NT2/D1 (cell line): Measurements from ENCODE around the gene CRYBB2.

Experiments used
- YY1 ChIP-seq: IDR thresholded peaks from 2 replicates; pipeline ENCODE4 v1.6.1; 2011; ENCODE audit not compliant: insufficient read length, insufficient read depth
- ZNF274 ChIP-seq: IDR thresholded peaks from 2 replicates; pipeline ENCODE4 v1.6.1; 2011; ENCODE audit warnings: mild to moderate bottlenecking, low read depth, low read length

DNA sequence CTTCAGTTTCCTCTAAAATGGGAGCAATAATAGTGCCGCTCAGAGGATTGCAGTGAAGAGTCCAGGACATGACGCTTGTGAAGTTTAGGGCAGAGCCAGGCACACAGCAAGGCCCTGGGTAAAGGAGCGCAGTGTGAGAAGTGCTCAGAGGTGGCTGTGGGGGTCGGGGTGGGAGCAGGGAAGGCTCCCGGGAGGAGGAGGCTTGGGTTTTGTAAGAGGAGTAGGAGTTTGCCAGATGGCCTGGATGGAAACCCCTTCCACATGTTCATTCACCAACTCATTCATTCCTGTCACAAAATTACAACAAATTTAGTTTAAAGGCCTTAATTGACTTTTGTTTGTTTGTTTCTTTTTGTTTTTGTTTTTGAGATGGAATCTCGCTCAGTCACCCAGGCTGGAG lies 17.0 kb downstream of the CRYBB2 start:
- TF ChIP-seq YY1 (no peak), ZNF274 (no peak)
